ENCODE measurements around the gene TLR7.

DNA sequence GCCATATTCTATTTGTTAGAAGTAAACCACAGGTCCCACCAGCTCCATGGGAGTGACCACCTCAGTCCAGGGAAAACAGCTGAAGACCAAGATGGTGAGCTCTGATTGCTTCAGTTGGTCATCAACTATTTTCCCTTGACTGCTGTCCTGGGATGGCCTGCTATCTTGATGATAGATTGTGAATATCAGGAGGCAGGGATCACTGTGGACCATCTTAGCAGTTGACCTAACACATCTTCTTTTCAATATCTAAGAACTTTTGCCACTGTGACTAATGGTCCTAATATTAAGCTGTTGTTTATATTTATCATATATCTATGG, 55.7 kb downstream of the TLR7 start:
- TF ChIP-seq, protein P1, sequence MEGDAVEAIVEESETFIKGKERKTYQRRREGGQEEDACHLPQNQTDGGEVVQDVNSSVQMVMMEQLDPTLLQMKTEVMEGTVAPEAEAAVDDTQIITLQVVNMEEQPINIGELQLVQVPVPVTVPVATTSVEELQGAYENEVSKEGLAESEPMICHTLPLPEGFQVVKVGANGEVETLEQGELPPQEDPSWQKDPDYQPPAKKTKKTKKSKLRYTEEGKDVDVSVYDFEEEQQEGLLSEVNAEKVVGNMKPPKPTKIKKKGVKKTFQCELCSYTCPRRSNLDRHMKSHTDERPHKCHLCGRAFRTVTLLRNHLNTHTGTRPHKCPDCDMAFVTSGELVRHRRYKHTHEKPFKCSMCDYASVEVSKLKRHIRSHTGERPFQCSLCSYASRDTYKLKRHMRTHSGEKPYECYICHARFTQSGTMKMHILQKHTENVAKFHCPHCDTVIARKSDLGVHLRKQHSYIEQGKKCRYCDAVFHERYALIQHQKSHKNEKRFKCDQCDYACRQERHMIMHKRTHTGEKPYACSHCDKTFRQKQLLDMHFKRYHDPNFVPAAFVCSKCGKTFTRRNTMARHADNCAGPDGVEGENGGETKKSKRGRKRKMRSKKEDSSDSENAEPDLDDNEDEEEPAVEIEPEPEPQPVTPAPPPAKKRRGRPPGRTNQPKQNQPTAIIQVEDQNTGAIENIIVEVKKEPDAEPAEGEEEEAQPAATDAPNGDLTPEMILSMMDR (conservative IDR thresholded peaks at IDR 0.05 in 1 of 2, IDR thresholded peaks at IDR 0.05 in 1 of 2; ENCODE audit: low read depth in 1 of 2, low read length in 2 of 2): no peak
- TF ChIP-seq EZH2 (IDR thresholded peaks at IDR 0.05; ENCODE audit: low read length, missing control alignments): no peak
